ENCODE data around the gene CAMKK1. TPM values are rescaled to one million over a fixed set of nuclear protein-coding genes. Genes with fewer than 3 reads are reported as not detected.

CAMKK1 gene
- polyA plus RNA-seq, 1 donor from 2014 or later: 8.9 TPM

- Histone ChIP-seq H3K9me3 (ENCODE audit: low read length) (no peaks in the 10 kb centered on the region), H3F3A (ENCODE audit: insufficient read depth, low read length, poor library complexity, severe bottlenecking) (no peaks in the 10 kb centered on the region), H3K9ac (ENCODE audit: low read length) (no peak overlapping the region), H2AFZ (ENCODE audit: low read depth, low read length) (no peak overlapping the region), H3K79me2 (replicated peaks; ENCODE audit: insufficient read depth, low read length) (no peaks in the 10 kb centered on the region), H3K36me3 (ENCODE audit: insufficient read depth, low read length) (no peaks in the 10 kb centered on the region), H3K27me3 (ENCODE audit: insufficient read depth, low read depth, low read length) (no peaks in the 10 kb centered on the region), H3K27ac (ENCODE audit: low read length) (no peak overlapping the region), H4K20me1 (ENCODE audit: insufficient read depth) (no peaks in the 10 kb centered on the region), H3K9me2 (ENCODE audit: insufficient read depth, low read length) (no peaks in the 10 kb centered on the region), H3K4me2 (ENCODE audit: low read length) (no peak overlapping the region), H3K4me3 (ENCODE audit: low read length) (no peak overlapping the region)
- no peak for TF ChIP-seq MXI1 (conservative IDR thresholded peaks at IDR 0.05; ENCODE audit: poor library complexity, severe bottlenecking)
Measured at GRCh38 chr17:3919123-3919624, 26.3 kb upstream of the CAMKK1 start.

GRCh38 chr17:3918372-3919122 is 25.7 kb upstream of the CAMKK1 start:
- Histone ChIP-seq H3F3A (ENCODE audit: insufficient read depth, low read length, poor library complexity, severe bottlenecking) (no peaks in the 10 kb centered on the region), H3K4me2 (ENCODE audit: low read length) (no peak overlapping the region), H3K36me3 (ENCODE audit: insufficient read depth, low read length) (no peaks in the 10 kb centered on the region), H3K79me2 (replicated peaks; ENCODE audit: insufficient read depth, low read length) (no peaks in the 10 kb centered on the region), H3K9ac (ENCODE audit: low read length) (no peak overlapping the region), H4K20me1 (ENCODE audit: insufficient read depth) (no peaks in the 10 kb centered on the region), H3K9me3 (ENCODE audit: low read length) (no peaks in the 10 kb centered on the region), H3K9me2 (ENCODE audit: insufficient read depth, low read length) (no peaks in the 10 kb centered on the region), H2AFZ (ENCODE audit: low read depth, low read length) (no peak overlapping the region), H3K27me3 (ENCODE audit: insufficient read depth, low read depth, low read length) (no peaks in the 10 kb centered on the region), H3K27ac (ENCODE audit: low read length) (no peak overlapping the region), H3K4me3 (ENCODE audit: low read length) (no peak overlapping the region)
- TF ChIP-seq RAD21 (conservative IDR thresholded peaks at IDR 0.05) (no peak), CTCF (IDR thresholded peaks at IDR 0.05; ENCODE audit: poor library complexity, severe bottlenecking) (no peak), POLR2AphosphoS5 (IDR thresholded peaks at IDR 0.05) (no peak), MXI1 (conservative IDR thresholded peaks at IDR 0.05; ENCODE audit: poor library complexity, severe bottlenecking) (no peak), EP300 (conservative IDR thresholded peaks at IDR 0.05; ENCODE audit: poor library complexity, severe bottlenecking) (no peak), EZH2 (IDR thresholded peaks at IDR 0.05; ENCODE audit: borderline replicate concordance, insufficient read depth, low read length, poor library complexity, severe bottlenecking) (no peak), SMC3 (conservative IDR thresholded peaks at IDR 0.05; ENCODE audit: poor library complexity) (no peak), TAF1 (IDR thresholded peaks at IDR 0.05; ENCODE audit: low read depth) (no peak), REST (IDR thresholded peaks at IDR 0.05; ENCODE audit: borderline replicate concordance) (no peak)
